UCSD-AML1 (cell line): ENCODE measurements around the gene ZFHX2.

Experiments used
- DNase-seq: peaks from one replicate; lab custom pipeline; 2025; ENCODE audit not compliant: unreplicated experiment; lab: John Stamatoyannopoulos, UW

ZFHX2 gene

DNA sequence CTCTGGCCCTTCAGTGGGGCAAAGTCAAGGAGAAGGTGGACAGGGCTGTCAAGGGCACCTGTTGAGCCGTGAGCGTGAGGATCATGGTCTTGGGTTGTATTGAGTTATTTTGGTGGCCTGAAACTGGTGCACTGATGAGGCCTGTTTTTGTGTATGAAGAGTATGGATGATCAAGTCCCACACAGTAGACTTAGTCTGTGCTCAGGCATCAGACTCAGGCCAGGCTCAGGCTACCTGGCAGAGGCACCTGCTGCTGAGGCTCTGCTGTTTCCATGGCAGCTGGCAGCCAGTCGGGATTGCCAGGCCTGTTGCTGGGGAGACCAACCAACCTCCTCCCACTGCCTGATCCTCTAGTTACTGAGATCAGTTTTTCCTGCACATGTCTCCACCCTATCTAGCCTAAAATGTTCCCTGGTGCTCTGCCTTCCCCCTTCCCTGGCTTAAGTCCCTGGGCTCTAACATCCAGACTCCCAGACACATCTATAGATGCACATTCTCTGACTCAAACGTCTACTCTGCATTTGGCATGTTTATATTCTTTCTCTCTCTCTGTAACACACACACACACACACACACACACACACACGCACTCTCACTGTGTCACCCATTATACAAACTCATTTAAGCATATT lies 21.9 kb upstream of the ZFHX2 start:
- DNase-seq = no peak

DNA sequence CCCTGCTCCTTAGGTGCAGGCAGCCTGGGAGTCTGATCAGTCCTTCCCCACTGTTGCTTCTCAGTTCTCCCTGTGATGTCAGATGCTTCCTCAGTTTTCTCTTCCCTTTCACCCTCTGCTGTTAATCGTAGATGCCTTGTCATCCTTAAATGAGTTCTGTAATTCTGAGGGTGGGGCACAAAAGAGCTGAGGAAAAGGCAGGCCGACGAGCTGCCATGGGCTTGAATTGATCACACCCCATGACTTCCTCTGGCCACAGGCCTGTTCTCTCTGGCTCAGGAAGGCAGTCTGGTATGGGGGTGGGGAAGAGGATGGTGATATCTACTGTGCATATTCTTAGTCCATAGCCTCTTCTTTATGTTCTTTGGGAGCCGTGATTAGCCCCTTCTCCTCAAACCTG lies 21.3 kb upstream of the ZFHX2 start:
- DNase-seq = peak; percentile 76

- no peak for DNase-seq
Measured at GRCh38 chr14:23572524-23572828, 20.9 kb upstream of the ZFHX2 start.

GRCh38 chr14:23571701-23572523 lies 20.3 kb upstream of the ZFHX2 start:
- peak; percentile 69 for DNase-seq

GRCh38 chr14:23570806-23571483 lies 19.4 kb upstream of the ZFHX2 start:
- no peak for DNase-seq

DNA sequence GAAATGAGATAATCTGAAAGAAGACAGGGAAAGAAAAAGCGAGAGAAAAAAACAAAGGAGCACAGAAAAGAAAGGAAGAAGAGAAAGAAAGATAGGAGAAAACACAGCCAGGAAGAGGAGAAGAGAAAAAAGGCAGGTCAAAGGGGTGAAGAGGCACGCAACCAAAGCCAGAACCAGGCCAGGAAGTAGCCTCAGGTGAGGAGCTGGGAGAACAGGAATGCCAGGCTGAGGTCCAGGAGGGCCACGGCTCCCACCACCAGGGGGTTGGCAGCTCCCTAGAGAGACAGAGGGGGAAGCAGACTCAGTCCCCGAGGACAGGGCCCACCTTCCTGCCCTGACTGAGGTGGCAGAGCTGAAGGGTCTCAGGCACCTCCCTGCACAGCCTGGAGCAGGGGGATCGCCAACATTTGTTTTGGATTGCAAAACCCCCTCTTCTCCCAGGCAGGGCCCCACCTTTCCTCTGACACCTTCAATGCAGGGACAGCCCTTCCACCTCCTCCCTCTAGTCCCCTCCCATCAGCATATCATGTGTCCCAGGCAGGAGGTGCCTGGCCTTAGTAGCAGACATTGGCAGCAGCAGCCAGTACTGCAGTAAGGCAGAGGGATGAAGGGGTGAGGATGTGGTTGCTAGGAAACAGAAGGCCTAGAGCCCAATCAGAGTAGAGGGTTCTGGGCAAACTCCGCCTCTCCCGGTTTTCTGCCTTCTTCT lies 18.0 kb upstream of the ZFHX2 start:
- no peak for DNase-seq

DNA sequence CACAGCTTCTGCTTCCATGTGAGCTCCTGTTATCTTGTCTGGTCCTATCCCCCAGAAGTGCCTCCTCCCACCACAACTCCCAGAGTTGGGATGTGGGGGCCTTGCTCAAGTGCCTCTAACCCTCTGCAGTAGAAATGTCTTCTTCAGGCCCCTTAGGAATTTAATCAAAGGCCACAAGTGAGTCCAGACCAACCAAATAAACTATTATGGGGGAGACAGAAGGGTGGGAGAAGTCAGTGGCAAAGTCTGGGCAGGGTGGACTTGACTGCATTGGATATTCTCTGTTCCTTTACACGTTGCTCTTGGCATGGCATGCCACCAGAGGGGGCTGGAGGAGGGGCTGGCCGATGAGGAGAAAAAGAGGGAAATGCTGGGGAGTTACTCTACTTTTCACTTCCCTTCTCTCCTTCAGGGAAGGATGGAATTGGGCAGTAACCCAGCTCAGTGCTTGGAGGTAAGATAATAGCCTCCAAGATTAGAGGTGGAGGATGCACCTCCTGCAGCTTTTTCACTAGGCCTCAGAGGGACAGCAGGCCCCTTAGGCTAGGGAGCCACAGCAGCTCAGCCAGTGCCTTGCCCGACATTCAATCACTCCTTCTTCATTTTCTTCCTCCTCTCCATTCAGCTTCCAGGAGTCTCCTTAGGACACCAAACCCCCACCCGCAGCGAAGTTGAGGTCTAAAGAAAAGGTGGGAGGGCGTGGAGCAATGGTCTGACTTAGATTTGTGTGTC lies 17.2 kb upstream of the ZFHX2 start:
- DNase-seq = peak; percentile 66

DNA sequence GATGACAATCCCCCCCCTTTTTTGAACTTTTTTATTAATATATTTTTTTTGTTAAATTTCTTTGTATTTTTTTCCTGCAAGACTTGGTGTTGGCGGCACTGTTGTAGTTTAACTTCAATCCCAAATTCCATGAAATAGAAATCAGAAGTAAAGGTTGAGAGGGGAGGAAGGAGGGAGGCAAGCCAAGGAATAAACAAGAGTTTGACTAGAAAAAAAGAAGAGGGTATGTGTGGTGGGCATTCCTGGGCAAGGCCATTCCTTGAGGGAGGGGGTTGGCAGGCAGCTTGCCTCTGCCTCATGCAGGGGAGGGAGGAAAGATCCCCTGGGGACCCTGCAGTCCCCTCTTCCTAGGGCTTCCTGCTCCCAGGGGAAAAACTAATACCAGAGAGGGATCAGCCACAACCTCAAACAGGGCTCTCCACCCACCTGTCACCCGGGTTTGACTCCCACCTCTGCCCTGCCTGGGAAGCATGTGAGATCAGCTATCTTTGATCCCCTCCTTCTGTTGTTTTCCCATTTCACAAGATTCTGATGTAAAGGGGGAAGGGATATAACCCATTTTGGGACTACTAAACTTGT lies 16.5 kb upstream of the ZFHX2 start:
- no peak for DNase-seq

DNA sequence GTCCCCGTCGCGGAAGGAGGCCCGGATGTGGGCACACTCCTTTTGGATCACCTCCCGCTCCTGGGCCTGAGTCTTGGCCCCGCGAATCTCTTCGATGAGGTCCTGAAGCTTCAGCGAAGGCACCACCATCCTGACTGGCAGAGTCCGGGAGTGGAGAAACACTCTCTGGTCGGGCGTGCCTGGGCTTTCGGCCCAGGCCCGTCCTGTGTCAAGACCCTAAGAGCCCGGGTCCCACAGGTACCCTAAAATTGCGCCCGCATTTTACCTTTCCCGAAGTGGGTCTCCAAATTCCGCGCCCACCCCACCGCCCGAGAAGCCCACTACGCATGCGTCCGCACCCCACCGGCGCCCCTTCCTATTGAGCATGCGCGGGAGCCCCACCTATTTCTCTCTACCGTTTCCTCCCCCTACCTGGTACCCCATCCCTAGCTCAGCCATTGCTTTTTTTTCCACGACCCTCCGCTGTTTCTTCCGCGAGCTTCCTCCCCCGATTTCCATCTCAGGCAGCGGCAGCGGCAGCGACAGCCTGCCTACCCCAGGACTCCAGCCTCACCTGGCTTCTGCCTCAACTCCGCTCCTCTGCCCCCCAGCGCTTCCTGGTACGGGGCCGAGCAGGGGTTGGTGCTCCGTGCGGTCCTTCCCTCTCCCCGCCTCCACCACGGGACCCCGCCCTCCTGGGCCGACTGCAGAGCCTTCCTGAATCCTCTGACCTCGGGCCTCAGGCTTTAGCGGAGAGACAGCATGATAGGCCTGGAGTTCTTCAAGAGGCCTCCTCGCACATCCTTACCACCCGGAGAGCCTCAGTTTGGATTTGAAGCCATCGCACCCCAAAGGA lies 15.8 kb upstream of the ZFHX2 start, which contains the start of gene AP1G2:
Gene AP1G2 (minus strand): TSS at position 606 of the 835 bp plus-strand sequence. CDS start 477 bp downstream, at position 129.
- peak; percentile 92 for DNase-seq

DNA sequence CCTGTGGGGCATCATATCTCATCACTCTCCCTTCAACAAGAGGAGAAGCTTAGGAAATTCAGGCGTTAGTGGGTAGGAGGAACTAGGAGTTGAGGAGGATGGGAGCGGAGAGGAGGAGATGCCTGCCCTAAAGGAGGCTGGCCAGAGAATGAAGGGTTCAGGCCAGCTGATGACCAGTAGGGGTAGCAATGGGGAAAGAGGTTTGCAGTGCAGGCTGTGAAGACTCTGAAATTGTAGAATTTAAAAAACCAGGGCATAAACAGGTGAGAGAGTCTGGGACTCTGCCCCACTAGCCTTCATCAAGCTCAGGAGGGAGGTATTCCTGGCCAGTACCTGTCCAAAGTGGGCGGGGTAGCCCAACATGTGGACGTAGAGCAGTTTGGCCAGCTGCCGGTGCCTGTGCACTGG lies 15.2 kb upstream of the ZFHX2 start:
- no peak for DNase-seq

DNA sequence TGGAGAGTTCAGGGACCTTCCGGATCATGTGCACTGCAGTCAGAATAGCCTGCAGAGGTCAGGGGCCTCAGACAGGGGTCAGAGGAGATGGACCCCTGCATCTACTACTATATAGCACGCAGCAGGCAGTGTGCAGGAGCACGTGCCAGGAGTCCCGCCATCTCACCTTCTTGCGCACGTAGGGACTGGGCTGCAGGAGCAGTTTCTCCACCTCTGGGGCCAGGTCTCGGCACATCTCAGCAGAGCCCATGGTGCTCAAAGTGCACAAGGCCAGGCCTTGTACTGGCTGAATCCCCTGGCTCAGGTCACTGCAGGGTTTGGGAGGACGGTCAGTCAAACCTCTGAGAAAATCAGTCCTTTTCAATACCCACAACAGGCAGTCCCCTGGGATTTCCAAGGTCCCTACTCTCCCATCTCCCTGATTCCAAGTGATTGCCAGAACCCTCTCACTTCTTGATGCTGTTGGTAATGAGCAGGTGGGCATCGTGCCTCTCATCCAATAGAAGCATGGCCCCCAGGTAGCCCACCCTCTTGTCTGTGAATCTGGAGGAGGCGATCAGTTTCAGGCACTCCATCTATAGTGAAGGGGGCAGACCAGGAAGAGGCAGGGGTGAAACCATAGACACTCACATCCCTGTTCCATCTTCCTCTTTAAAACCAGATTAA lies 14.7 kb upstream of the ZFHX2 start:
- DNase-seq = no peak

DNA sequence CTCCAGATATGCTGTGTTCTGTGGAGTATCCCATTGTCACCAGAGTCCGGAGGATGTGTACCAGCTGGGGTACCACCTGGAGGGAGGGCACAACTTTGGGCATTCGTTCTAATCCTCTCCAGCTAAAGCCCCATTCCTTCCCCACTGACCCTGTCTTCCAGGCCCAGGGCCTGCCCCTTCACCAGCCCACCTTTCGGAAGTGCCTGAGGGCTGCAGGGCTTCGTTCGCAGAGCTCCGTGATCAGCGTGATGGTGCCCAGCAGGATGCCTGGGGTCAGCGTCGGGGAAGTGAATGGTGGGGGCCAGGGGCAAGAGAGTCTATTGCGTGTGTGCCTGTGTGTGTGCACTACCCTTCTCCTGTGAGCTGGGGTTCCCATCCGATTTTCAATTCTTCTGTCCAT lies 14.1 kb upstream of the ZFHX2 start:
- no peak for DNase-seq

DNA sequence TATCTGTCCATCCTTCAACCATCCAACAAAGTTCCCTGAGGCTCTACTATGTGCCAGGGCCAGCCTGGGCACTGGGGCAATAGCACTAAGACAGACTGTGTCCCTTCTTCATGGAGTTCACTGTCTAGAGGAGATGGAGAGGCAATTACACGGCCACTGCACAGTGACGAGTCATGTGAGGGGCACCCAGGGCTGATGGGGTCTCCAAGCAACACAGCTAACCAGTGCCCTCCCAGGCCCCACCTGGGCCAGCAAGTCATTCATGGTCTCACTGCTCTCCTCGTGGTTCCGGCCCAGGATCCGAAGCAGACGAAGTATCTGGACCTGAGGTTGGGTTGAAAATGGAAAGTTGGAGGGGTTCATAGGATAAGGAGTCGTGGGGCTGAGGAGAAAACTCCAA lies 13.3 kb upstream of the ZFHX2 start:
- no peak for DNase-seq

GRCh38 chr14:23564181-23564812 lies 12.7 kb upstream of the ZFHX2 start:
- DNase-seq = no peak

DNA sequence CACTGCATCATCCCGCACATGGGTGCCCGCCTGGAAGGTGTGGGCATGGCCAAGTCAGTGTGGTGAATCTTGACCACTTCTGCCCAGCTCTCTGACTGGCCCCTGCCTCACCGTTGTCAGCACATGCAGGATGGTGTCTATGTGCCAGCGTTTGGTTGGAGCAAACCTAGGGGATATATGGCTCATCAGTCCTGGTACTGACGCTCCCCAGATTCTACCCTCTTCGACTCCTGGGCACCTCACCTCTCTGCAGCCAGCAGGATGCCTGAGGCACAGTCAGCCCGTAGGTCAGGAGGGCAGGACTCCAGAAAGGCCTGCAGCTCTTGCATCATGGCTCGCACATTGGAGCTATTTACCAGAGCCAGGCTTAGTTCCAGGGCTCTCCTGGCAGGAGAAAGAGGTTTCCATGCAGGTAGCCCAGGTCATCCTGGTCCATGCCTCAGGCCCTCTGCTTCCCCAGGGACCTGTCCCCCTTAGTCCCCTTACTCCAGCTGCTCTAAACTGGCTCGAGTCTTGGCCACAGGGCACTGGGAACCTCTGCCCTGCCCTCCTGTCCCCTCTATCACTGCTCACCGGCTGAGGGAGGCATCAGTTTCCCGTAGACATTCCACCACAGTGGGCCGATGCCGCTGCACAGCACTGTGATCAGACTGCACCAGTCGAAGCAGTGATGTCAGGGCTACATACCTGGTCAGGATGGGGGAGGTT lies 12.1 kb upstream of the ZFHX2 start:
- DNase-seq = no peak

DNA sequence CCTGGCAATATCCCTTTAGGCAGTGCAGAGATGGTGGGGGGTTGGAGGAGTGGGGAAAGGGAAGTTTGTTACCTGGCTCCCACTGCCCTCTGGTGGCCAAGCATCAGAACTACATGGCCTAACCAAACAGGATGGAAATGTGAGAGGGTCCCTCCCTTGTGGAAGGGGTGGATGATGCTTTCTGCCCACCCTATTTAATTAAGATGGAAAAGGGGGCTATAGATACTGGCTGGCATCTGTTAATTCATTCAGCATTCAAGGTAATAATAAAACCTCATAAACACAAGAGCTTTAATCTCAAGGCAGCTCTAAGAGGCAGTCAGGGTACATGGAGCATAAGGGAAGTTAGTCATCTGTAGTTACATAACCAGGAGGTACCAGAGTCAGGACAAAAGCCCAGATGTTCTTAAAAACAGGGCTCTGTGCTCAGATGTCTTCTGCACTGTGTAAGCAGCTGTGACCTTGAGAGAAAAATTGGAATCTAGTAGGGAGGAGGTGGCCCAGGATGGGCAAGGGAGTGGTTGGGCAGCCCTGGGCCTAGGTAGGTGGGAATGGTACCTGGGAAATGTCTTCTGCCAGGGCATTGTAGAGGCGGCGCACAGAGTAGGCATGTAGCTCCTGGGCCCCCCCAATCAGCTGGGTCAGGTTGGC lies 11.4 kb upstream of the ZFHX2 start:
- DNase-seq = peak; percentile 30
